Upper lobe of right lung (tissue), 1 donor: Measurements from ENCODE around the gene MINDY4B. TPM values are rescaled to one million over a fixed set of nuclear protein-coding genes. Genes with fewer than 3 reads are reported as not detected.

Source experiments
- ATAC-seq: fragments of 200-7000 bp; cut with Tn5 transposase; one replicate; pipeline ENCODE4 v1.9.1; 2020; ENCODE audit warnings: mild to moderate bottlenecking, moderate library complexity
- DNase-seq: peaks from one replicate; pipeline ENCODE4 v3.0.0-alpha.2; 2020
- H3K27ac ChIP-seq: fragments of 200-600 bp; one replicate; pipeline ENCODE4 v1.8.0; 2022
- H3K27me3 ChIP-seq: fragments of 200-600 bp; one replicate; pipeline ENCODE4 v1.8.0; 2022; ENCODE audit warnings: mild to moderate bottlenecking
- H3K36me3 ChIP-seq: fragments of 200-600 bp; one replicate; pipeline ENCODE4 v1.8.0; 2022
- H3K4me1 ChIP-seq: fragments of 200-600 bp; one replicate; pipeline ENCODE4 v1.8.0; 2022
- H3K4me3 ChIP-seq: fragments of 200-600 bp; one replicate; pipeline ENCODE4 v1.8.0; 2022; ENCODE audit warnings: mild to moderate bottlenecking
- H3K9me3 ChIP-seq: fragments of 200-600 bp; one replicate; pipeline ENCODE4 v1.8.0; 2022
- CTCF ChIP-seq: fragments of 200-600 bp; IDR thresholded peaks from one replicate; pipeline ENCODE4 v1.8.0; 2022; ENCODE audit warnings: antibody characterized with exemption
- intact Hi-C: fragments of 100-400 bp; cut with DNase I; formaldehyde crosslinking; loops from one replicate; pipeline ENCODE4 v1.11.0; 2022
- total RNA-seq: library from RNA; stranded (reverse); fragmentation: NEBNext Ultra II Directional; extraction: Animal tissue kit (Norgen Biotek cat#: 25700); gene quantifications from one replicate; pipeline ENCODE4 v1.2.1, GENCODE V29; 2021
- donor health status: DM: no; HTN: yes; CAD: no; lungs with severe emphysema.

MINDY4B gene
- total RNA-seq, 1 donor from 2014 or later, result not detected

- no peaks in the 10 kb centered on the region for H3K4me1 ChIP-seq
- no peak overlapping the region for H3K4me3 ChIP-seq
- H3K27ac ChIP-seq, result no peak overlapping the region
- TF ChIP-seq CTCF, result no peak
- DNase-seq (no peak), ATAC-seq (no peak)
- no peaks in the 10 kb centered on the region for H3K9me3 ChIP-seq
- H3K36me3 ChIP-seq, result no peaks in the 10 kb centered on the region
- peaks cover 6% of the 10 kb centered on the region for H3K27me3 ChIP-seq
- intact Hi-C loops, result no loop called here
Observed at GRCh38 chr3:150887031-150887430, 18.2 kb downstream of the MINDY4B start.

GRCh38 chr3:150885535-150885934 lies 19.7 kb downstream of the MINDY4B start:
- TF ChIP-seq CTCF, result no peak
- no peak overlapping the region for H3K4me3 ChIP-seq
- H3K4me1 ChIP-seq, result no peaks in the 10 kb centered on the region
- no peaks in the 10 kb centered on the region for H3K36me3 ChIP-seq
- H3K9me3 ChIP-seq, result no peaks in the 10 kb centered on the region
- DNase-seq, result no peak
- intact Hi-C loops, result no loop called here
- peaks cover 6% of the 10 kb centered on the region for H3K27me3 ChIP-seq
- H3K27ac ChIP-seq, result no peak overlapping the region
- no peak for ATAC-seq

- peak; percentile 84 for ATAC-seq
- intact Hi-C loops, result no loop called here
- Histone ChIP-seq H3K4me1 (no peaks in the 10 kb centered on the region), H3K36me3 (no peaks in the 10 kb centered on the region), H3K9me3 (no peaks in the 10 kb centered on the region), H3K4me3 (no peak overlapping the region), H3K27ac (no peak overlapping the region), H3K27me3 (peaks cover under 1% of the 10 kb centered on the region)
- TF ChIP-seq CTCF, result no peak
- DNase-seq, result no peak
Observed at GRCh38 chr3:150878996-150879575, 26.2 kb downstream of the MINDY4B start.

GRCh38 chr3:150878290-150878689 lies 26.9 kb downstream of the MINDY4B start:
- Histone ChIP-seq H3K4me1 (no peaks in the 10 kb centered on the region), H3K27me3 (no peaks in the 10 kb centered on the region), H3K4me3 (no peak overlapping the region), H3K9me3 (no peaks in the 10 kb centered on the region), H3K27ac (no peak overlapping the region), H3K36me3 (no peaks in the 10 kb centered on the region)
- DNase-seq, result no peak
- intact Hi-C loops, result no loop called here
- no peak for ATAC-seq
- no peak for TF ChIP-seq CTCF

- Histone ChIP-seq H3K9me3 (no peaks in the 10 kb centered on the region), H3K36me3 (no peaks in the 10 kb centered on the region), H3K4me1 (no peaks in the 10 kb centered on the region), H3K27ac (no peak overlapping the region), H3K27me3 (no peaks in the 10 kb centered on the region), H3K4me3 (no peak overlapping the region)
- no peak for TF ChIP-seq CTCF
- intact Hi-C loops, result no loop called here
- ATAC-seq (no peak), DNase-seq (no peak)
Observed at GRCh38 chr3:150877303-150877702, 27.9 kb downstream of the MINDY4B start.
